Endothelial cell of umbilical vein (primary cell): Measurements from ENCODE around the gene CCDC126. TPM values are rescaled to one million over a fixed set of nuclear protein-coding genes. Genes with fewer than 3 reads are reported as not detected.

Experiments
- BruUV-seq: library from RNA; stranded (reverse); fragments of 400-500 nt; replicated peaks from 2 replicates; lab custom pipeline; 2021; lab: Mats Ljungman, UMichigan
- CTCF ChIA-PET: fragments of 300-600, 350-600 bp; sonication (Branson Sonifier 250); formaldehyde crosslinking; loops from one replicate; lab custom pipeline; 2021; ENCODE audit warnings: antibody characterized with exemption, inconsistent platforms; lab: Charles Lee
- POLR2A ChIA-PET: fragments of 300-600, 350-600 bp; sonication (Branson Sonifier 250); formaldehyde crosslinking; loops from one replicate; lab custom pipeline; 2021; ENCODE audit warnings: antibody characterized with exemption, inconsistent platforms; lab: Charles Lee
- DNase-seq: peaks from one replicate; pipeline ENCODE4 v3.0.0-alpha.2; 2011; ENCODE audit warnings: low read depth, low spot score
- FAIRE-seq: peaks from 2 replicates; lab custom pipeline; 2011; peaks lifted over from hg19 to GRCh38; lab: Jason Lieb, UNC
- H2AFZ ChIP-seq: 2 replicates; pipeline ENCODE4 v1.6.0; 2012; ENCODE audit warnings: low read depth, low read length, control low read depth, inconsistent platforms
- H3K27ac ChIP-seq: 2 replicates; pipeline ENCODE4 v1.5.1; 2011; ENCODE audit warnings: low read depth, mild to moderate bottlenecking, control low read depth, low read length, moderate library complexity; ENCODE audit not compliant: insufficient read depth
- H3K27me3 ChIP-seq, 2 experiments: 2 replicates each; pipeline versions ENCODE4 v1.6.0 to v1.6.1; 2011; ENCODE audit warnings: low read length in 2 of 2, mixed read lengths in 1 of 2; ENCODE audit not compliant: control insufficient read depth in 2 of 2, insufficient read depth in 2 of 2
- H3K36me3 ChIP-seq, 2 experiments: 2 replicates in 1 of 2; 3 replicates in 1 of 2; pipeline ENCODE4 v1.5.1; 2011; ENCODE audit warnings: low read length in 2 of 2, mild to moderate bottlenecking in 1 of 2, moderate library complexity in 1 of 2; ENCODE audit not compliant: control insufficient read depth in 2 of 2, insufficient read depth in 2 of 2; ENCODE audit errors: extremely low read depth in 1 of 2
- H3K4me1 ChIP-seq: 3 replicates; pipeline ENCODE4 v1.5.1; 2011; ENCODE audit warnings: mild to moderate bottlenecking, low read length; ENCODE audit not compliant: control insufficient read depth, insufficient read depth; ENCODE audit errors: extremely low read depth
- H3K4me2 ChIP-seq: 2 replicates; pipeline ENCODE4 v1.6.1; 2011; ENCODE audit warnings: low read length, control low read depth, mixed read lengths; ENCODE audit not compliant: insufficient read depth
- H3K4me3 ChIP-seq, 3 experiments: fragments of 200-600 bp in 1 of 3; sonication (generic), shearing (Covaris generic) in 1 of 3; replicated peaks in 1 of 3; 2 replicates each; pipeline ENCODE4 v1.5.1; 2011 to 2016; ENCODE audit warnings: control low read depth in 3 of 3, low read length in 3 of 3, mild to moderate bottlenecking in 2 of 3, inconsistent platforms in 1 of 3, low read depth in 1 of 3, moderate library complexity in 1 of 3; ENCODE audit not compliant: insufficient read depth in 1 of 3
- H3K79me2 ChIP-seq: 2 replicates; pipeline ENCODE4 v1.6.0; 2012; ENCODE audit warnings: low read length, inconsistent platforms; ENCODE audit not compliant: control insufficient read depth, insufficient read depth
- H3K9ac ChIP-seq: replicated peaks from 2 replicates; pipeline ENCODE3; 2011; ENCODE audit warnings: low read length, control low read depth; ENCODE audit not compliant: insufficient read depth; ENCODE audit errors: extremely low read depth
- H3K9me1 ChIP-seq: replicated peaks from 3 replicates; pipeline ENCODE4 v1.6.0; 2011; ENCODE audit warnings: mild to moderate bottlenecking, low read length; ENCODE audit not compliant: control insufficient read depth, insufficient read depth; ENCODE audit errors: extremely low read depth
- H3K9me3 ChIP-seq: replicated peaks from 2 replicates; pipeline ENCODE4 v1.5.1; 2012; ENCODE audit warnings: low read length, inconsistent platforms; ENCODE audit not compliant: control insufficient read depth, insufficient read depth
- H4K20me1 ChIP-seq: replicated peaks from 2 replicates; pipeline ENCODE3; 2011; ENCODE audit warnings: mild to moderate bottlenecking, low read length; ENCODE audit not compliant: control insufficient read depth, insufficient read depth; ENCODE audit errors: extremely low read depth
- EZH2 ChIP-seq: IDR thresholded peaks from 2 replicates; pipeline ENCODE4 v1.6.1; 2012; ENCODE audit warnings: borderline replicate concordance, low read depth, mild to moderate bottlenecking, moderate library complexity, low read length, inconsistent platforms; ENCODE audit not compliant: severe bottlenecking
- FOS ChIP-seq: IDR thresholded peaks from 2 replicates; pipeline ENCODE4 v1.6.1; 2011; ENCODE audit warnings: mild to moderate bottlenecking, low read length, moderate library complexity, borderline replicate concordance; ENCODE audit not compliant: insufficient read depth
- GATA2 ChIP-seq: IDR thresholded peaks from 2 replicates; pipeline ENCODE4 v1.7.0; 2011; ENCODE audit warnings: low read depth, mild to moderate bottlenecking, moderate library complexity, mixed read lengths, low read length; ENCODE audit not compliant: insufficient read length, insufficient read depth
- JUN ChIP-seq: IDR thresholded peaks from 2 replicates; pipeline ENCODE4 v1.6.1; 2011; ENCODE audit warnings: borderline replicate concordance, low read depth; ENCODE audit not compliant: insufficient read length, insufficient read depth
- MYC ChIP-seq: IDR thresholded peaks from one replicate; pipeline ENCODE4 v1.6.1; 2011; ENCODE audit warnings: mild to moderate bottlenecking, low read depth, low read length
- POLR2A ChIP-seq: IDR thresholded peaks from 2 replicates; pipeline ENCODE4 v1.6.1; 2012; ENCODE audit warnings: low read depth, mild to moderate bottlenecking, control low read depth, low read length
- POLR2AphosphoS5 ChIP-seq: IDR thresholded peaks from 2 replicates; pipeline ENCODE4 v1.6.1; 2012; ENCODE audit warnings: low read depth, mild to moderate bottlenecking, control low read depth, low read length, moderate library complexity; ENCODE audit not compliant: insufficient read depth
- dilution Hi-C: fragments of 300-500 bp; cut with MboI; formaldehyde crosslinking; loops from one replicate; pipeline ENCODE4 v1.15.0; 2019; ENCODE audit warnings: low sequenced_read_pairs; ENCODE audit not compliant: extremely low pct_ligation_motif_present
- intact Hi-C: fragments of 100-400 bp; cut with micrococcal nuclease; formaldehyde crosslinking; loops from one replicate; pipeline ENCODE4 v1.10.0; 2022
- polyA plus RNA-seq, 4 experiments: library from polyadenylated mRNA; depleted of rRNA in 3 of 4; stranded (reverse) in 3 of 4; unstranded in 1 of 4; fragments of >200 nt; gene quantifications; 2 replicates each; pipeline versions ENCODE4 v1.2.1 to v1.2.3, GENCODE V29; 2011 to 2012; ENCODE audit warnings: missing spikeins in 1 of 4
- total RNA-seq: library from RNA; stranded (reverse); gene quantifications from 2 replicates; pipeline ENCODE4 v1.2.3, GENCODE V29; 2021
- TF ChIP-seq, protein P1 (sequence below), 2 donors: IDR thresholded peaks; 1 replicate in 1 of 2; 2 replicates in 1 of 2; pipeline ENCODE4 v1.5.1; 2011; ENCODE audit warnings: low read length in 2 of 2, mild to moderate bottlenecking in 2 of 2, moderate library complexity in 2 of 2, control low read depth in 1 of 2, inconsistent platforms in 1 of 2, low read depth in 1 of 2; ENCODE audit not compliant: insufficient read depth in 1 of 2; ENCODE audit errors: extremely low read depth in 1 of 2
- TF ChIP-seq, protein P2 (sequence below): IDR thresholded peaks from 2 replicates; pipeline ENCODE4 v1.6.1; 2011; ENCODE audit not compliant: insufficient read depth, insufficient read length

The CCDC126 gene
- total and polyA plus RNA-seq, 2 donors (not counting 3 experiments of a cell fraction or from before 2014, with no cell fraction given), result 4.9 to 8.6 TPM

GRCh38 chr7:23622506-23622925 is 25.3 kb downstream of the CCDC126 start:
- H2AFZ ChIP-seq, result no peak overlapping the region
- no peak overlapping the region for H3K4me2 ChIP-seq
- H3K27me3 ChIP-seq, result no peaks in the 10 kb centered on the region
- no peak overlapping the region for H3K9ac ChIP-seq
- no peak for TF ChIP-seq POLR2A
- TF ChIP-seq, protein P1, sequence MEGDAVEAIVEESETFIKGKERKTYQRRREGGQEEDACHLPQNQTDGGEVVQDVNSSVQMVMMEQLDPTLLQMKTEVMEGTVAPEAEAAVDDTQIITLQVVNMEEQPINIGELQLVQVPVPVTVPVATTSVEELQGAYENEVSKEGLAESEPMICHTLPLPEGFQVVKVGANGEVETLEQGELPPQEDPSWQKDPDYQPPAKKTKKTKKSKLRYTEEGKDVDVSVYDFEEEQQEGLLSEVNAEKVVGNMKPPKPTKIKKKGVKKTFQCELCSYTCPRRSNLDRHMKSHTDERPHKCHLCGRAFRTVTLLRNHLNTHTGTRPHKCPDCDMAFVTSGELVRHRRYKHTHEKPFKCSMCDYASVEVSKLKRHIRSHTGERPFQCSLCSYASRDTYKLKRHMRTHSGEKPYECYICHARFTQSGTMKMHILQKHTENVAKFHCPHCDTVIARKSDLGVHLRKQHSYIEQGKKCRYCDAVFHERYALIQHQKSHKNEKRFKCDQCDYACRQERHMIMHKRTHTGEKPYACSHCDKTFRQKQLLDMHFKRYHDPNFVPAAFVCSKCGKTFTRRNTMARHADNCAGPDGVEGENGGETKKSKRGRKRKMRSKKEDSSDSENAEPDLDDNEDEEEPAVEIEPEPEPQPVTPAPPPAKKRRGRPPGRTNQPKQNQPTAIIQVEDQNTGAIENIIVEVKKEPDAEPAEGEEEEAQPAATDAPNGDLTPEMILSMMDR (IDR thresholded peaks at IDR 0.05; ENCODE audit: extremely low read depth in 1 of 2, insufficient read depth in 1 of 2, low read depth in 1 of 2, low read length in 2 of 2), result no peak
- TF ChIP-seq GATA2, result no peak
- TF ChIP-seq JUN, result no peak
- intact Hi-C loops (no loop called here), dilution Hi-C loops (no loop called here)
- no peak for FAIRE-seq
- H3K79me2 ChIP-seq, result no peaks in the 10 kb centered on the region
- H3K27ac ChIP-seq, result no peak overlapping the region
- DNase-seq, result no peak
- ChIA-PET CTCF (no interaction called here), POLR2A (interaction anchor here (0.5 kb wide), 1 partner anchor 55 kb away, joined by 3 read pairs; no protein-coding TSS in a partner anchor)
- H3K4me1 ChIP-seq, result no peaks in the 10 kb centered on the region
- H3K9me3 ChIP-seq, result no peaks in the 10 kb centered on the region
- no peaks in the 10 kb centered on the region for H4K20me1 ChIP-seq
- no peak overlapping the region for H3K4me3 ChIP-seq
- H3K9me1 ChIP-seq, result no peaks in the 10 kb centered on the region
- no peaks in the 10 kb centered on the region for H3K36me3 ChIP-seq
- BruUV-seq, result no TSS peak

GRCh38 chr7:23628370-23628769 is 31.2 kb downstream of the CCDC126 start:
- Histone ChIP-seq H3K9me3 (no peaks in the 10 kb centered on the region), H3K4me3 (no peak overlapping the region), H2AFZ (no peak overlapping the region), H3K4me2 (no peak overlapping the region), H3K36me3 (no peaks in the 10 kb centered on the region), H3K9me1 (no peaks in the 10 kb centered on the region), H3K27ac (no peak overlapping the region), H4K20me1 (no peaks in the 10 kb centered on the region), H3K27me3 (no peaks in the 10 kb centered on the region), H3K79me2 (no peaks in the 10 kb centered on the region), H3K4me1 (no peaks in the 10 kb centered on the region), H3K9ac (no peak overlapping the region)
- dilution Hi-C loops (no loop called here), intact Hi-C loops (no loop called here)
- no TSS peak for BruUV-seq
- ChIA-PET POLR2A (no interaction called here), CTCF (no interaction called here)
- FAIRE-seq (no peak), DNase-seq (no peak)
- TF ChIP-seq JUN, result no peak
- TF ChIP-seq, protein P1 (IDR thresholded peaks at IDR 0.05; ENCODE audit: extremely low read depth in 1 of 2, insufficient read depth in 1 of 2, low read depth in 1 of 2, low read length in 2 of 2), result no peak
- TF ChIP-seq FOS, result no peak
- TF ChIP-seq POLR2AphosphoS5, result no peak
- no peak for TF ChIP-seq POLR2A
- TF ChIP-seq, protein P2, sequence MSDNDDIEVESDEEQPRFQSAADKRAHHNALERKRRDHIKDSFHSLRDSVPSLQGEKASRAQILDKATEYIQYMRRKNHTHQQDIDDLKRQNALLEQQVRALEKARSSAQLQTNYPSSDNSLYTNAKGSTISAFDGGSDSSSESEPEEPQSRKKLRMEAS, result no peak
- no peak for TF ChIP-seq GATA2
- TF ChIP-seq MYC, result no peak
- TF ChIP-seq EZH2, result no peak
